DND-41 (cell line): ENCODE data around the gene KCNH2.

Experiments
- CTCF ChIP-seq: IDR thresholded peaks from 2 replicates; pipeline ENCODE4 v1.5.1; 2012; ENCODE audit warnings: borderline replicate concordance, low read length, moderate library complexity, mild to moderate bottlenecking; ENCODE audit not compliant: poor library complexity, severe bottlenecking; ENCODE audit errors: extremely low read depth
- EZH2 ChIP-seq: IDR thresholded peaks from 3 replicates; pipeline ENCODE4 v1.6.1; 2012; ENCODE audit warnings: borderline replicate concordance, low read depth, mild to moderate bottlenecking, moderate library complexity, low read length, inconsistent platforms; ENCODE audit not compliant: severe bottlenecking

- TF ChIP-seq EZH2 (no peak), CTCF (no peak)
Measured at GRCh38 chr7:151012031-151012692, 34.0 kb upstream of the KCNH2 start.
